Measurements from ENCODE around the gene TP53I3. TPM values are rescaled to one million over a fixed set of nuclear protein-coding genes. Genes with fewer than 3 reads are reported as not detected.

TP53I3 gene, protein sequence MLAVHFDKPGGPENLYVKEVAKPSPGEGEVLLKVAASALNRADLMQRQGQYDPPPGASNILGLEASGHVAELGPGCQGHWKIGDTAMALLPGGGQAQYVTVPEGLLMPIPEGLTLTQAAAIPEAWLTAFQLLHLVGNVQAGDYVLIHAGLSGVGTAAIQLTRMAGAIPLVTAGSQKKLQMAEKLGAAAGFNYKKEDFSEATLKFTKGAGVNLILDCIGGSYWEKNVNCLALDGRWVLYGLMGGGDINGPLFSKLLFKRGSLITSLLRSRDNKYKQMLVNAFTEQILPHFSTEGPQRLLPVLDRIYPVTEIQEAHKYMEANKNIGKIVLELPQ
- total RNA-seq (2021; ENCODE audit: unreplicated experiment) (20.1 TPM), Bru-seq, nascent RNA (percentile 65 among the genes with signal in this experiment), BruChase-seq, experiment 1, labeled RNA remaining after a 6-hour chase (percentile 57 among the genes with signal in this experiment), BruChase-seq, experiment 2, labeled RNA remaining after a 2-hour chase (percentile 62 among the genes with signal in this experiment)
- 10.9 and 12.5 TPM in 2 replicates for polyA plus RNA-seq (2012)
- long read RNA-seq, transcript TP53I3-201 (5 exons, 1,998 nt): major isoform, 9 of 29 reads
- long read RNA-seq, transcript TP53I3-204 (3 exons, 677 nt): major isoform, 9 of 29 reads
- long read RNA-seq, transcript TP53I3-202 (6 exons, 1,635 nt): minor isoform, 5 of 29 reads
- long read RNA-seq, partial matches to known transcripts: 2 of 29 reads
- long read RNA-seq, other reads (novel, unspliced or antisense): 3 of 29 reads

DNA sequence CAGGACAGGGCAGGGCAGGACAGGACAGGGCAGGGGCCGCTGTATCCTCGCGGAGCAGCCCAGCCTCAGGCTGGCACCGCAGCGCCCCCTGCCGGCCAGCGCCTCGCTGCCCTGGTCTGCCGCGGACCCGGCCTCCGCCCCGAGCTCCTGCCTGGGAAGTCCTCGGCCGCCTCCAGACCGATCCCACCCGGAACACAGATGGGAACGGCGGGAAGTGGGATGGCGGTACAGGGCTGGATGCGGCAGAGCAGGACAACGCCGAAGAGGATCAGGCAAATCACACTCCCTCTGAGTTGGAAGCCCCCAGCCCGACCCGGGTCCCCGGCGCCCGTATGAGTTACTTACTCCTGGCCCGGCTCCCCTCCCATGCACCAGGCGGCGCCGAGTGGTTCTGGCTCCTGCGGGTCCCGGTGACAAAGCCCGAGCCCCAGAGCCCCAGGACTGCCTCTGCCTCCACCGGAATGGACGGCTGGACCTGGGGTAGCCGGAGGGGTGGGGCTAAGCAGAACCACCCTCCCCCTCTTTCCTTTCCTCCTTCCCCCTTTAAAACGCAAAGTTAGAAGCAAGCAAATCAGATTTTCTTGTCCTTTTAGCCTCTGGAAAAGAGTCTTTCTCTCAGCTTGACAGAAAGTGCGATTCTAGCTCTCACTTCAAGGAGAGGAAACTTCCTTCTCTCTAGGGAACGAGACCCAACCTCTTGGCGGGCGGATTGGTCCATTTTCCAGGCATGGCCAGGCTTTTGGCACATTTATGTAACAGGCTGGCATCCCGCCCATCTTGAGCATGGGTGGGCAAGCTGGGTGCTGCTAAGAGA is at the start of gene TP53I3:
TSS of gene TP53I3 (minus strand) at position 449 of the 814 bp plus-strand sequence. CDS start 508 bp downstream, outside the sequence.
- H3K36me3 ChIP-seq (ENCODE audit: control insufficient read depth in 1 of 2, insufficient read depth in 2 of 2, low read length in 2 of 2): no peaks in the 10 kb centered on the region; a peak in 1 of 4 replicates
- CTCF ChIA-PET: interaction anchor here (1.0 to 3.4 kb wide), 14 partner anchors 8 to 300 kb away, joined by 3 to 29 read pairs (median 5); partner anchors contain the start of genes ATAD2B, SF3B6 and WDCP
- peak within 1 kb of the TSS; percentile 83 for H3K4me2 ChIP-seq (ENCODE audit: low read length)
- H3K4me1 ChIP-seq (ENCODE audit: control insufficient read depth in 1 of 2, insufficient read depth in 2 of 2, low read length in 2 of 2): peaks cover 11 to 20% of the 10 kb centered on the region in 2 experiments
- H3K9me2 ChIP-seq (ENCODE audit: insufficient read depth): no peaks in the 10 kb centered on the region
- H3K9me3 ChIP-seq (ENCODE audit: control insufficient read depth in 1 of 2, insufficient read depth in 1 of 2, low read depth in 1 of 2, low read length in 2 of 2): no peaks in the 10 kb centered on the region
- RAD21 ChIA-PET (ENCODE audit: low non-redundant PET in 1 of 2, low total read pairs in 2 of 2, uncharacterized antibody in 2 of 2, unreplicated experiment in 2 of 2): interaction anchor here (1.0 to 1.8 kb wide), 2 partner anchors 157 to 158 kb away, joined by 5 to 9 read pairs; partner anchors contain the start of gene ATAD2B (in 2 of the 2)
- H3K27me3 ChIP-seq (ENCODE audit: insufficient read depth, low read length): no peaks in the 10 kb centered on the region
- H3K4me3 ChIP-seq (replicated peaks in 1 of 2; ENCODE audit: low read depth in 1 of 2, low read length in 2 of 2): peak within 1 kb of the TSS; percentile 71 to 72
- no peaks in the 10 kb centered on the region for H3K79me2 ChIP-seq (ENCODE audit: insufficient read depth, low read length)
- peak within 1 kb of the TSS; percentile 88 for H2AFZ ChIP-seq (ENCODE audit: low read depth, low read length, poor library complexity, severe bottlenecking)
- intact Hi-C loops (cut with micrococcal nuclease): loop anchor here (1.0 to 5.0 kb wide), 7 partner anchors 8 to 298 kb away; partner anchors contain the start of genes ATAD2B, FAM228B, PFN4 and SF3B6
- peak; percentile 74 for DNase-seq (ENCODE audit: low read depth, low spot score)
- POLR2A ChIA-PET: interaction anchor here (0.7 to 3.3 kb wide), 9 partner anchors 8 to 260 kb away, joined by 3 to 19 read pairs (median 5); partner anchors contain the start of genes ATAD2B, FAM228B, SF3B6 and WDCP
- peak; percentile 91 for ATAC-seq
- peak within 1 kb of the TSS; percentile 95 for H3K27ac ChIP-seq (ENCODE audit: low read depth, low read length)
- H3K9ac ChIP-seq (ENCODE audit: low read length): peak within 1 kb of the TSS; percentile 68
- no peaks in the 10 kb centered on the region for H4K20me1 ChIP-seq (ENCODE audit: insufficient read depth)
- BruUV-seq (replicated peaks): no TSS peak
- TF ChIP-seq TCF7L2 (IDR thresholded peaks at IDR 0.05; ENCODE audit: borderline replicate concordance, extremely low read depth, insufficient read depth, insufficient read length) (no peak), ELF1 (IDR thresholded peaks at IDR 0.05; ENCODE audit: borderline replicate concordance, low read depth) (no peak), CBX3 (IDR thresholded peaks at IDR 0.05; ENCODE audit: low read depth) (no peak), SP1 (IDR thresholded peaks at IDR 0.05; ENCODE audit: low read depth) (no peak), YY1 (IDR thresholded peaks at IDR 0.05; ENCODE audit: extremely low read depth, insufficient replicate concordance, low read depth, low read length) (peak; percentile 69), EGR1 (IDR thresholded peaks at IDR 0.05; ENCODE audit: low read depth) (no peak), CEBPB (IDR thresholded peaks at IDR 0.05; ENCODE audit: low read depth) (no peak), EZH2phosphoT487 (IDR thresholded peaks at IDR 0.05; ENCODE audit: borderline replicate concordance) (no peak), FOSL1 (IDR thresholded peaks at IDR 0.05; ENCODE audit: low read depth) (no peak), RAD21 (IDR thresholded peaks at IDR 0.05; ENCODE audit: low read depth) (no peak), SIN3A (IDR thresholded peaks at IDR 0.05; ENCODE audit: low read depth) (no peak), POLR2AphosphoS5 (IDR thresholded peaks at IDR 0.05; ENCODE audit: low read depth, low read length) (peak; percentile 91), ZFX (IDR thresholded peaks at IDR 0.05) (peak; percentile 28; the same call in 1 of the 2 replicates)
- TF ChIP-seq, protein P1, sequence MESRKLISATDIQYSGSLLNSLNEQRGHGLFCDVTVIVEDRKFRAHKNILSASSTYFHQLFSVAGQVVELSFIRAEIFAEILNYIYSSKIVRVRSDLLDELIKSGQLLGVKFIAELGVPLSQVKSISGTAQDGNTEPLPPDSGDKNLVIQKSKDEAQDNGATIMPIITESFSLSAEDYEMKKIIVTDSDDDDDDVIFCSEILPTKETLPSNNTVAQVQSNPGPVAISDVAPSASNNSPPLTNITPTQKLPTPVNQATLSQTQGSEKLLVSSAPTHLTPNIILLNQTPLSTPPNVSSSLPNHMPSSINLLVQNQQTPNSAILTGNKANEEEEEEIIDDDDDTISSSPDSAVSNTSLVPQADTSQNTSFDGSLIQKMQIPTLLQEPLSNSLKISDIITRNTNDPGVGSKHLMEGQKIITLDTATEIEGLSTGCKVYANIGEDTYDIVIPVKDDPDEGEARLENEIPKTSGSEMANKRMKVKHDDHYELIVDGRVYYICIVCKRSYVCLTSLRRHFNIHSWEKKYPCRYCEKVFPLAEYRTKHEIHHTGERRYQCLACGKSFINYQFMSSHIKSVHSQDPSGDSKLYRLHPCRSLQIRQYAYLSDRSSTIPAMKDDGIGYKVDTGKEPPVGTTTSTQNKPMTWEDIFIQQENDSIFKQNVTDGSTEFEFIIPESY (IDR thresholded peaks at IDR 0.05; ENCODE audit: extremely low read depth, insufficient replicate concordance, low read length): no peak
- TF ChIP-seq, protein P2, sequence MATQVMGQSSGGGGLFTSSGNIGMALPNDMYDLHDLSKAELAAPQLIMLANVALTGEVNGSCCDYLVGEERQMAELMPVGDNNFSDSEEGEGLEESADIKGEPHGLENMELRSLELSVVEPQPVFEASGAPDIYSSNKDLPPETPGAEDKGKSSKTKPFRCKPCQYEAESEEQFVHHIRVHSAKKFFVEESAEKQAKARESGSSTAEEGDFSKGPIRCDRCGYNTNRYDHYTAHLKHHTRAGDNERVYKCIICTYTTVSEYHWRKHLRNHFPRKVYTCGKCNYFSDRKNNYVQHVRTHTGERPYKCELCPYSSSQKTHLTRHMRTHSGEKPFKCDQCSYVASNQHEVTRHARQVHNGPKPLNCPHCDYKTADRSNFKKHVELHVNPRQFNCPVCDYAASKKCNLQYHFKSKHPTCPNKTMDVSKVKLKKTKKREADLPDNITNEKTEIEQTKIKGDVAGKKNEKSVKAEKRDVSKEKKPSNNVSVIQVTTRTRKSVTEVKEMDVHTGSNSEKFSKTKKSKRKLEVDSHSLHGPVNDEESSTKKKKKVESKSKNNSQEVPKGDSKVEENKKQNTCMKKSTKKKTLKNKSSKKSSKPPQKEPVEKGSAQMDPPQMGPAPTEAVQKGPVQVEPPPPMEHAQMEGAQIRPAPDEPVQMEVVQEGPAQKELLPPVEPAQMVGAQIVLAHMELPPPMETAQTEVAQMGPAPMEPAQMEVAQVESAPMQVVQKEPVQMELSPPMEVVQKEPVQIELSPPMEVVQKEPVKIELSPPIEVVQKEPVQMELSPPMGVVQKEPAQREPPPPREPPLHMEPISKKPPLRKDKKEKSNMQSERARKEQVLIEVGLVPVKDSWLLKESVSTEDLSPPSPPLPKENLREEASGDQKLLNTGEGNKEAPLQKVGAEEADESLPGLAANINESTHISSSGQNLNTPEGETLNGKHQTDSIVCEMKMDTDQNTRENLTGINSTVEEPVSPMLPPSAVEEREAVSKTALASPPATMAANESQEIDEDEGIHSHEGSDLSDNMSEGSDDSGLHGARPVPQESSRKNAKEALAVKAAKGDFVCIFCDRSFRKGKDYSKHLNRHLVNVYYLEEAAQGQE (IDR thresholded peaks at IDR 0.05; ENCODE audit: low read depth): no peak
- TF ChIP-seq, protein P3, sequence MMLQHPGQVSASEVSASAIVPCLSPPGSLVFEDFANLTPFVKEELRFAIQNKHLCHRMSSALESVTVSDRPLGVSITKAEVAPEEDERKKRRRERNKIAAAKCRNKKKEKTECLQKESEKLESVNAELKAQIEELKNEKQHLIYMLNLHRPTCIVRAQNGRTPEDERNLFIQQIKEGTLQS (IDR thresholded peaks at IDR 0.05): no peak
